AG09309 (cell line): ENCODE measurements around the gene TMEM161B.

ENCODE experiments used
- DNase-seq: peaks from one replicate; pipeline ENCODE4 v3.0.0-alpha.2; 2010; ENCODE audit warnings: low read depth
- H3K4me3 ChIP-seq: 2 replicates; pipeline ENCODE4 v1.5.1; 2011; ENCODE audit warnings: mild to moderate bottlenecking, low read depth, low read length, moderate library complexity; ENCODE audit not compliant: control insufficient read depth
- CTCF ChIP-seq: IDR thresholded peaks from 2 replicates; pipeline ENCODE4 v1.5.1; 2011; ENCODE audit warnings: mild to moderate bottlenecking, low read depth, low read length, inconsistent platforms; ENCODE audit not compliant: insufficient read depth, control insufficient read depth; ENCODE audit errors: missing control alignments

The TMEM161B gene

GRCh38 chr5:88251048-88251711 lies 17.5 kb downstream of the TMEM161B start:
- no peak for TF ChIP-seq CTCF
- DNase-seq: no peak
- H3K4me3 ChIP-seq: no peak overlapping the region

GRCh38 chr5:88250010-88250409 lies 18.6 kb downstream of the TMEM161B start:
- H3K4me3 ChIP-seq: no peak overlapping the region
- DNase-seq: no peak
- TF ChIP-seq CTCF: no peak

- DNase-seq: no peak
- no peak overlapping the region for H3K4me3 ChIP-seq
- no peak for TF ChIP-seq CTCF
Measured at GRCh38 chr5:88248743-88249540, 19.7 kb downstream of the TMEM161B start.

- no peak for DNase-seq
- TF ChIP-seq CTCF: no peak
Measured at GRCh38 chr5:88248094-88248493, 20.6 kb downstream of the TMEM161B start.

GRCh38 chr5:88245893-88246244 lies 22.8 kb downstream of the TMEM161B start:
- no peak overlapping the region for H3K4me3 ChIP-seq
- TF ChIP-seq CTCF: no peak
- DNase-seq: no peak

More at GRCh38 chr5:88248094-88248493, 20.6 kb downstream of the TMEM161B start:
- no peak overlapping the region for H3K4me3 ChIP-seq

GRCh38 chr5:88245241-88245892 lies 23.3 kb downstream of the TMEM161B start:
- TF ChIP-seq CTCF: no peak
- no peak overlapping the region for H3K4me3 ChIP-seq
- no peak for DNase-seq
